A549 treated with GW870086 at 1 μM for 4 hours (cell line): ENCODE results near the gene ZC2HC1B. TPM values are rescaled to one million over a fixed set of nuclear protein-coding genes. Genes with fewer than 3 reads are reported as not detected.

Experiments used
- total RNA-seq: library from RNA; stranded (reverse); fragments of 200-300 nt; extraction: Qiagen RNA extraction; gene quantifications from 5 replicates; pipeline ENCODE4 v1.2.3, GENCODE V29; 2022; ENCODE audit warnings: low read depth

Gene ZC2HC1B
- total RNA-seq: not detected in 5 replicates

DNA sequence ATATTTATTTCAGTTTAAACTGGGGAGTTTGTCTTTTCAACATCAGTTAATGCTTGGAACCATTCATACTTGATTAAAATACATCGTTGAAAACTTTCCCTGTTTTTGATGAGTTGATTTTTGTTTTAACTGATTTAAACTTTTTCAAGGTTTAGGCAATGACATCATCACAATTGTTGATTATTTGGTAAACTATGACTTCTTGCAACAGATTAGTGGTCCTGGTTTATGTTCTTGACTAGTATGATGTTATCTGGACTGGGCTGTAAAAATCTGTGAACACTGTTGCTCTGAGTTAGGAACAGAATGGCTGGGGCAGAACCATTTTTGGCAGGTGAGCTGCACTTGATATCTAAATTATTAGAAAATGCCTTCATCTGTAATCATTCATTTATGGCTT is at the start of gene ZC2HC1B:
Gene ZC2HC1B (plus strand): TSS at position 241 of the 400 bp plus-strand sequence. CDS start 66 bp downstream, at position 307.

DNA sequence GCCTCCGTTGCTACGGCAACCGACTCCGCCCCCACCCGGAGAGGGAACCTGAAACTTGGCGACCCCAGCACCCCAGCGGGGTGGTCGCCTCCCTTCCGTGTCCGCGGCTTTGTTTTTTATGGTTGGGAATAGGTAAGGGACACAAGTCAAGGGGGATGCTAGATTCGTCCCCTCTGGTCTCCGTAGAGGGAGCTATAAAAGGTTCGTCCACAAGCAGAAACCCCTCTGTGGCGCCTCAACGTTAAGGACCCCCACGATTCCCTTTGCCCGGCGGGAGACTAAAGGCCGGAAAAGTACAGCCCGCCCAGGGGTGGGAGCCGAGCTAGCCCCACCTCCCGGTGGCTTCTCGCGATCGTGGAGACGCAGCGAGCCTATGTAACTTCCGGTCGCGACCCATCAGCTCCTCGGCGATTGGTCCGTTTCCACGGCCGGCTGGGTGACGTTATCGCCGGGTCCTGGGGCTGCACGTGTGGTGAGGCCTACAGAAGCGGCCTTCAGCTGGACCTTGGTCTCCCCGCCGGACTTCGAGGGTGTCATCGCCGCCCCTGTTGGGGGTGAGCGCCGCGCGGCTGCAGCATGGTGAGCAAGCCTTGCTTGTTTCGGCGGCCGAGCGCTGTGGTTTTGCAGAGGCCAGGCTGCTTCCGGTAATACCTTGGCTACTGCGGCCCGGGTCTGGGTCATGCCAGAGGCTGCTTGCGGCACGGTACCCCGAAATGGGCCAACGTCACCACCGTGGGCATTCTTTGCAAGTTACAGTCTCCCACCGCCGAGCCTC is 21.2 kb upstream of the ZC2HC1B start, which contains the start of gene LTV1:
Gene LTV1 (plus strand): TSS at position 437 of the 775 bp plus-strand sequence. CDS start 140 bp downstream, at position 577.

Other genes starting within 250 kb of the ZC2HC1B start
- gene PHACTR2, start 186.5 kb upstream of the ZC2HC1B start, total RNA-seq: 3.8 to 4.8 TPM (median 4.1 TPM) in 5 replicates
- gene LTV1, start 21.1 kb upstream of the ZC2HC1B start, total RNA-seq: 32.9 to 38.6 TPM (median 33.9 TPM) in 5 replicates
- 5.1 to 7.5 TPM (median 7.2 TPM) in 5 replicates for gene PLAGL1, start 143.8 kb downstream of the ZC2HC1B start, total RNA-seq
- 196 to 235 TPM (median 214 TPM) in 5 replicates for gene SF3B5, start 231.1 kb downstream of the ZC2HC1B start, total RNA-seq